Testis (tissue), 3 donors: Measurements from ENCODE around the gene HMCN1. TPM values are rescaled to one million over a fixed set of nuclear protein-coding genes. Genes with fewer than 3 reads are reported as not detected.

Experiments used
- DNase-seq: peaks from one replicate; pipeline ENCODE4 v3.0.0-alpha.2; 2019
- H3K27ac ChIP-seq, 2 donors: fragments of 200-600 bp; sonication (generic); one replicate each; pipeline ENCODE4 v1.5.1; 2019
- H3K27me3 ChIP-seq: fragments of 200-600 bp; sonication (generic); one replicate; pipeline ENCODE4 v1.5.1; 2019
- H3K36me3 ChIP-seq: fragments of 200-600 bp; sonication (generic); one replicate; pipeline ENCODE4 v1.5.1; 2017; ENCODE audit warnings: low read depth; ENCODE audit errors: missing control alignments
- H3K4me1 ChIP-seq: fragments of 200-600 bp; sonication (generic); one replicate; pipeline ENCODE4 v1.5.1; 2019
- H3K4me3 ChIP-seq, 2 donors: fragments of 200-600 bp; sonication (generic); one replicate each; pipeline ENCODE4 v1.5.1; 2017 to 2019
- H3K9me3 ChIP-seq: fragments of 200-600 bp; sonication (generic); one replicate; pipeline ENCODE4 v1.5.1; 2017
- CTCF ChIP-seq, 3 experiments: fragments of 450-650 bp in 2 of 3; fragments of 200-600 bp in 1 of 3; sonication (generic) in 1 of 3; IDR thresholded peaks; one replicate each; pipeline ENCODE4 v1.5.1; 2016 to 2019; ENCODE audit warnings: antibody characterized with exemption in 3 of 3, mild to moderate bottlenecking in 2 of 3, moderate library complexity in 1 of 3
- POLR2A ChIP-seq: fragments of 450-650 bp; IDR thresholded peaks from one replicate; pipeline ENCODE4 v1.6.1; 2017; ENCODE audit warnings: antibody characterized with exemption, mild to moderate bottlenecking, moderate library complexity
- WGBS, 2 donors: methylation state at CpG; one replicate each; pipeline ENCODE4 v1.1.5; 2018; 5-methylcytosine and 5-hydroxymethylcytosine counted together
- intact Hi-C: fragments of 100-400 bp; cut with DNase I; formaldehyde crosslinking; loops from one replicate; pipeline ENCODE4 v1.15.1; 2023; ENCODE audit warnings: low total_unique reads
- polyA plus RNA-seq: library from polyadenylated mRNA; stranded (reverse); fragments of 350-450 nt; fragmentation: Illumina TruSeq; extraction: RNeasy Lipid Tissue Mini Kit (QIAGEN cat#74804); gene quantifications from one replicate; pipeline ENCODE4 v1.2.3, GENCODE V29; 2014; ENCODE audit warnings: low read depth, low replicate concordance; ENCODE audit not compliant: insufficient read depth
- total RNA-seq, 2 donors: library from RNA; depleted of rRNA; stranded (reverse); fragments of >200 nt; gene quantifications; one replicate each; pipeline ENCODE4 v1.2.3, GENCODE V29; 2016

HMCN1 gene
- total and polyA plus RNA-seq, 3 donors from 2014 or later: 5.2 to 6.2 (median 5.7) TPM

GRCh38 chr1:185920602-185921001 is 186.4 kb downstream of the HMCN1 start:
- H3K9me3 ChIP-seq: no peaks in the 10 kb centered on the region
- H3K4me3 ChIP-seq: no peak overlapping the region
- TF ChIP-seq POLR2A (no peak), CTCF (IDR thresholded peaks at IDR 0.05) (no peak)
- DNase-seq: no peak
- H3K27ac ChIP-seq: no peak overlapping the region
- no peaks in the 10 kb centered on the region for H3K27me3 ChIP-seq
- H3K4me1 ChIP-seq: no peaks in the 10 kb centered on the region
- WGBS, 2 donors: 69 to 84% methylated on average over 3 of the region's 3 CpGs
- intact Hi-C loops: no loop called here
- no peaks in the 10 kb centered on the region for H3K36me3 ChIP-seq

- 83 to 100% methylated on average over 1 of the region's 1 CpG for WGBS, 2 donors
- H3K36me3 ChIP-seq: no peaks in the 10 kb centered on the region
- H3K9me3 ChIP-seq: no peaks in the 10 kb centered on the region
- no peaks in the 10 kb centered on the region for H3K4me1 ChIP-seq
- DNase-seq: no peak
- no peaks in the 10 kb centered on the region for H3K27me3 ChIP-seq
- intact Hi-C loops: no loop called here
- no peak overlapping the region for H3K27ac ChIP-seq
- H3K4me3 ChIP-seq: no peak overlapping the region
- no peak for TF ChIP-seq POLR2A
- no peak for TF ChIP-seq CTCF (IDR thresholded peaks at IDR 0.05)
Measured at GRCh38 chr1:185921636-185922035, 187.4 kb downstream of the HMCN1 start.

- Histone ChIP-seq H3K4me3 (no peak overlapping the region), H3K9me3 (no peaks in the 10 kb centered on the region), H3K36me3 (no peaks in the 10 kb centered on the region), H3K4me1 (no peaks in the 10 kb centered on the region), H3K27ac (no peak overlapping the region), H3K27me3 (no peaks in the 10 kb centered on the region)
- TF ChIP-seq CTCF (IDR thresholded peaks at IDR 0.05): no peak
- no peak for TF ChIP-seq POLR2A
- intact Hi-C loops: no loop called here
- no peak for DNase-seq
- WGBS, 2 donors: 78 to 81% methylated on average over 3 of the region's 3 CpGs
Measured at GRCh38 chr1:185926588-185926987, 192.4 kb downstream of the HMCN1 start.

- Histone ChIP-seq H3K9me3 (no peaks in the 10 kb centered on the region), H3K4me3 (no peak overlapping the region), H3K36me3 (no peaks in the 10 kb centered on the region), H3K27me3 (no peaks in the 10 kb centered on the region), H3K4me1 (no peaks in the 10 kb centered on the region), H3K27ac (no peak overlapping the region)
- DNase-seq: no peak
- WGBS, 2 donors: 87 to 96% methylated on average over 1 of the region's 1 CpG
- intact Hi-C loops: no loop called here
- TF ChIP-seq POLR2A: no peak
Measured at GRCh38 chr1:185929776-185930175, 195.6 kb downstream of the HMCN1 start.

- Histone ChIP-seq H3K27ac (no peak overlapping the region), H3K9me3 (no peaks in the 10 kb centered on the region), H3K27me3 (no peaks in the 10 kb centered on the region), H3K36me3 (no peaks in the 10 kb centered on the region), H3K4me3 (no peak overlapping the region), H3K4me1 (no peaks in the 10 kb centered on the region)
- no peak for DNase-seq
- WGBS, 2 donors: 98 to 100% methylated on average over 2 of the region's 2 CpGs
- intact Hi-C loops: no loop called here
- no peak for TF ChIP-seq CTCF (IDR thresholded peaks at IDR 0.05)
- TF ChIP-seq POLR2A: no peak
Measured at GRCh38 chr1:185931438-185931837, 197.2 kb downstream of the HMCN1 start.
